GM18861 (cell line): ENCODE results near the gene ZP1.

Source experiments
- ATAC-seq: cut with Tn5 transposase; IDR thresholded peaks from one replicate; pipeline ENCODE4 v1.9.1; 2021; ENCODE audit not compliant: unreplicated experiment

The ZP1 gene

DNA sequence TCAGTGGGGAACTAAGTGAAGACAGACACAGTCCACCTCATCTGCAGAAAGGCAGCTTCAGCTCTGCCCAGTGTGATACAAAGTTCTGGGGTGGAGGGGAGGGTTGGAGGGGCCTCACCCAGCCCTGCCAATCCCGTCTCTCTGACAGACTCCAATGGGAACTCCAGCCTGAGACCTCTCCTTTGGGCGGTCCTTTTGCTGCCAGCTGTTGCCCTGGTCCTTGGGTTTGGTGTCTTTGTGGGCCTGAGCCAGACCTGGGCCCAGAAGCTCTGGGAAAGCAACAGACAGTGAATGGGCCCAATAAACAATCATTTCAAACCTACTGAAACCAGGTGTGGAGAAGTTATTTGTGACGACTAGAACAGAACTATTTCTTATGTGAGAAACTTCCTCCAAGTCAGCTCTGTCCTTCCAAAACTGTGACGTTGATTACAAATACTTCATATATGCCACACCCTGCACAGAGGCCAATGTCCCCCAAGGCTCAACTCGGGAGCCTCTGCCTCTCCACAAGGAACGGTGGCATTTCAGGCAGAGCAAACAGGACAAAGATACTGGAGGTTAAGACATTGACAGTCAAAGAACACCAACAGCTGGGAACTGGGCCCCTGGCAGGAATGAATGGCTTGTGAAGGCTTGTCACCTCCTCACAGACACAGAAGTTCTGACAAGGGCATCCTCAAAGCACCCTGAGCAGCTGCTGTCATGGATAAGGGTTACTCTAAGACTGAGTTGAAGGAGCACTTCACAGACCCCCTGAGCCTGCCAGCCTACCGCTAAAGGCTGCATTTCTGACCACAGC lies 8.2 kb downstream of the ZP1 start:
- no peak for ATAC-seq

DNA sequence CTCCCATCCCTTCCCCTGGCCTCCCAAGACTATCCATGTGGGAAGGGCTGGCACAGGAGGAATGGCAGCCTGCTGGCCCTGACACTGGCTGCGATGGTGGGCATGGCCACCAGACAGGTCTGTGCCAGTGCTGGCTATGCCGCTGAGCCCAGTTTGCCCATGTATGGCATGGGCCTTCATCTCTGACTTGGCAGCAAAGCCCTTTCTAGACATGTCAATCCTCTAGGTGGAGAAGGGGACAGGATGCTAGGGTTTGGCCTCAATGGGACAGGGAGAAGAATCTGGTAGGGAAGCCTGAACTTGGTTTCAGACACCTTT lies 8.8 kb downstream of the ZP1 start:
- ATAC-seq: no peak

DNA sequence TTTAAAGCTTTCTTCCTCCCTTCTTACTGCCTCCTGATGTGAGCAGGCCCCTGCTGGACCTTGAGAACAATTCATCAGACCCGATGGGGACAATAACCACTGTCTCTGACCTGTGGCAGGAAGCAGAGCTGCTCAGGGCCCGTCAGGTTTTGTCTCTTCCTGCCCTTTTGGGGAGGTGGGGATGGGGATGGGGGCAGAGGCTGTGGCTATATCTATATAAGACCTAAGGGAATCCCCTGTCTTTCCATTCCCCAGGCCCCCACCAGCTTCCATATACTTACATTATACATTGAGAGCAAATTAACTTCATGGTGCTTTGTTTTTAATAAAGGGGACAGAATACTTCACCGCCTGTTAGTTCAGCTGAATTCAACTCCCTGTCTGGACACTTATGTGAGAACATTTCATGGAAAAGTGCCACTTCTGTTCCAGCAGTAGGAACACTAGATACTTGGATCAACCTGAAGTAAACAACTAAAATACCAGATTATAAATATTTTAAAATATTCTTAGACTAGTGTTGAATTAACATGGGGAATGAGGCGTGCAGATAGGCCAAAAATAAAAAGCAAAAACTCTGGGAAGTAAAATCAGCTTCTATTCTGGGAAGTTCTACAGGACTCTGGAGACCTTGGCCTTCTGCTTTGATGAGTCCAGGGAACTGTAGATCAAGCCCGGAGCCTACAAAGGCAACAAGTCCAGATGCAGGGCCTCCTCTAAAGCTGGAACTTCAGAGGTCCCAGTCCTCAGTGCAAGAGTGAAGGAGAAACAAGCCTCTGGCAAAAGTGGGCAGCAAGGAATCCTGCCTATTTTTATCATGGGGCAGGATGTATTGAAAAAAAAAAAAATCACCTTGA lies 11.1 kb downstream of the ZP1 start:
- no peak for ATAC-seq

DNA sequence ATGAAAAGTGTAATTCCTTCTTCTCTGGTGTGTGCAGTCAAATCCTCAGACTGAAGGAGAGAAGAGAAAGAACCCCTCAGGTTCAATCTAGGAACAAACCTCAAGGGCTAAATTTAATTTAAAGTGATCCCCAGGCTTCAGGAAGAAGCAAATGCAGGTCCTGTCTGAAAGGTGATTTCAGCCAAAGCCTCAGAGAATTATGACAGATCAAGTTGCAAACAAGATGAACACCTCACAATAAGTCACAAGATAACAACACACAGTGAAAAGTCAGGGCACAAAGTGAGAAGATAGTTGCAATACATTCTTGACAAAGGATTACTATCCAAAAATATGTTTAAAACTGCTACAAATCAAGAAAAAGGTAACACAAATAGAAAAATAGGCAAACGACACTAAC lies 11.8 kb downstream of the ZP1 start:
- no peak for ATAC-seq

DNA sequence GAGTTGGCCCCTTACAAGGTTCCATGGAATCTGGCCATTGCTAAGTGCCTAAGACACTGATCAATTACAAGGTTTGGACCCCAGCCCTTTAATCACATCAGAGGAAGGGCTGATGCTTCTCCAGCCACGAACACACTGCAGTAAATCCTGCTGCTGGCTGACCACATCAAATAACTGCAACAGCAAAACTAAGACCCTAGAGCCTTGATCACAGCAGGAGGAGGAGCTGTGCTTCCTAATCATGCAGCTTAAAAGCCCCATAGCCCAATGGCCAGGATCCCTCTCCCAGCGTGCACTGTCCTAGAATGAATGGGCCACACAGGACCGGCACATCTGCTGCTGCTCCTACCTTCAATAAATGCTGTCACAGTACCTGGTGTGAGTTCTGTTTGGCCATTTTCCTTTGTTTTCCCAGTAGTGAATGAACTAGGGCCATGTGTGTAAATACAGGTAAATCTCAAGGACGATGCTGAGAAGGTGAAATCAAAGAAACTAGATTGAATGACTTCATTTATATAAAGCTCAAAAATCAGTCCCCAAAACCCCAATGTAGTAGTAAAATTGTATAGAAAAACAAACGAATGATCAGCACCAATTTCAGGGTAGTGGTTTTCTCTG lies 12.7 kb downstream of the ZP1 start:
- no peak for ATAC-seq

DNA sequence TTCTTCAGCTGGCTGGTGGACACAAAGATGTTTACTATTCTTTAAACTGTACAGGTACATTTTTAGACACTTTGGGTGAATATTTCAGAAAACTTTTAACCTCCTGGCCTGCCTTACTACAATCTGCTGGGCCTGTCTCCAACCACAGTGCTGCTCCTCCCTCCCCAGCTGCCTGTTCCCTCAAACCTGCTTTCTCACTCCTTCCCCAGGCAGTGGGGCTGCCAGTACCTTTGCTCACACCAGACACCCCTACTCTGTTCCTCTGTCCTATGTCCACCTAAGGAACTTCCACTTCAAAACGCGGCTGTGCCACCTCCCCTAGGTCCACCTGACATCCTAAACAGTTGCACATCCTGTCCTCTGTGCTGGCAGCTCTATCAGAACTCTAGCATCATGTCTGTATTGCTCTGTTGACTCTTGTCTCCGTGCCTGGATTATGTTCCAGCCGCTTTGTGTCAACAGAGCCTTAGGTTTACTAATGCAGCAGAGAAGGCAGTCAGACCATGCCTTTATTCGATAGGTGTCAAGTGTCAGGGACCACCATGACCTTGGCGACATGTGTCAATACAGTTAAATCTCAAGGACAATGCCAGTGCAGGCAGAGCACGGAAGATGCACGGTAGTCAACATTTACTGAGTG lies 13.4 kb downstream of the ZP1 start:
- no peak for ATAC-seq

DNA sequence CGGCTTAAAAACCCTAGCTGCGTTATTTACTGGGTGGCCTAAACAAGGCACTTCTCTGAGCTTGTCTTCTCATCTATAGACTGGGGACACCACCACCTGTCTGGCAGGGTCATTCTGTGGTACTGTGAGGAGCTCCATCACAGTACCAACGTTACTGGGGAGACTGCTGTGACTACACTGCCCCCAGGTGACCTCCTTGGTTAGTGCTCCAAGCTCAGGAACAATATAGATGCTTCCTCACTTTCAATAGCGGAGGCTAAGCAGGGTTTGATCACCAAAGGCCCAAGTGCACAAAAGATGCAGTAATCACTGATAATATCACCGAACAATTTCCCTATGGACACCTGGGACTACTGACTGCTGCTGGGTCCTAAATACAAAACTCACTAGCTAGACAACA lies 20.2 kb downstream of the ZP1 start:
- peak; percentile 72 for ATAC-seq

DNA sequence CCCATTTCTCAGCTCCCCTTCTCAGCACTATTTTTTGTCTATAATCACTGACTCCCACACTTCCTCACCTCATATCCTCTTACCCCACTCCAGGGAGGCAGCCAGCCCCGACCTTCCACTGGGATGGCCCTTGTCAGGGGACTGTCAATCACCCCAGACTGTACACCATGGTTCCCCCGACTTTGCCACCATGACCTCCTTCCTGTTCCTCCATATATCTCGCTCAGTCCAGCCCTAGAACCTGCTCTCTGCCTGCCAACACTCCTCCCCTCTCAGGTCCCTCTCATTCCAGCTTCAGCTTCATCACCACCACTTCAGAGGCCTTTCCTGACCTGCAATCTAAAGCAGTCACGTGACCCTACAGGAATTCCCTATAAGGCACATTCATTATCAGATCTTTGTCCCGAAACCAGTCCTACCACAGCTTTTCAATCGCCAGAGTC lies 22.5 kb downstream of the ZP1 start:
- no peak for ATAC-seq

DNA sequence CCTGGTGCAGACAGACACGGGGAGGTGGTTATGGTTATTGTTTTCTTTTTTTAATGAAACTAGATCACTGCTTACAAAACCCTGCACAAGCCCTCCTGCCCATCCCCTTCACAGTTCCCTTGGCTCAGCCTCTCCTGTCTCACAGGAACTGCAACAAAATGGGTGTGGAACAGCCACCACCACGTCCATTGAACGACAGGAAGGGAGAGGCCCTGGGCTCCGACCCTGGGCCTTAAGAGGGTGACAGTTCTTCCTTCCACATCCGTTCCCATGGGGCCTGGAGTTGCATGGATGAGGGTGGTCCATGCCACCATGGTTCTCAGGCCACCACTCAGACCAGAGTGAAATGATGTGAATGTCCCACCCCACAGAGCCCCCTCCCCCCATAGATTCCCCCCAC lies 23.4 kb downstream of the ZP1 start:
- no peak for ATAC-seq

DNA sequence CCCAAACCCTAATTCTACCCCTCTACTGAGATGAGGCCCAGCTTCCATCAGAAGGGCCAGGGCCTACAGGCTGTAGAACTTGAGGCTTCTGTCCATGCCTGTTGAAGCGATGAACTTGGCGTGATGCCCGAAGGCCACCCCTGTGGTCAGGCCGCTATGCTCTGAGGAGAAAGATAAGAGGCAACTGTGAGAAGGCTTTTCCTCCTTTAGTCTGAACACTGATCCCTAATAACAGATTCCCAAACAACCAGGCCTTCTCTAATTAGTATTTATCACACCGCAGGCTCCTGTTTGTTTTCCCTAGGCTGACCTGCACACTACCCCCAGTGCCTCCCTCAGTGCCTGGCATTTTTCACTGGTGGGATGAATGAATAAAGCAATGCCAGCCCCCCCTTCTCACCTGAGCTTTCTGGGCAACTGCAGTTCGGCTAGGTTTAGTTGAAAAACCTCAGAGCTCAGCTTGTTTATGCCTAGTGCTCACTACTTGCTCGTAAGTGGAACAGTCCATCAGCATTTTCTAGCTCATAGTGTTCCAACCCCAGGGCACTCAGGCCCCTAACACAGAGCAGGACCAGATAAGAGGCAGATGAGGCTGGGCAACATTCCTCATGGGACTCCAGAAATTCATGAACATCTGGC lies 23.9 kb downstream of the ZP1 start:
- no peak for ATAC-seq

DNA sequence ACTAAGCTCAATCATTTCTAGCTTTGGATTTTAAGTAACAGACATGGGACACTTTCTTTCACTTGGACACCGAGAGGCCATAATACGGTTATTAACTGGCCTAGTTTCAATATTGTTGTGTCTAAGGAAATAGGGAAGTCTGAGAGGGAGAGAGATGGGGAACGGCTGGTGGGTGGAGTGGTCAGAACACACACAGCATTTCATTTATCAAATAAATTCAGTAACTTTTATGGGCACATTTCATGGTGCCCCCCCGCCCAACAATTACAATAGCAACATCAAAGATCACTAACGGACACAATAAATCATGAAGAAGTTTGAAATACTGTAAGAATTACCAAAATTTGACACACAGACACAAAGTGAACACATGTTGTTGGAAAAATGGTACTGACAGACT lies 28.3 kb downstream of the ZP1 start:
- no peak for ATAC-seq

DNA sequence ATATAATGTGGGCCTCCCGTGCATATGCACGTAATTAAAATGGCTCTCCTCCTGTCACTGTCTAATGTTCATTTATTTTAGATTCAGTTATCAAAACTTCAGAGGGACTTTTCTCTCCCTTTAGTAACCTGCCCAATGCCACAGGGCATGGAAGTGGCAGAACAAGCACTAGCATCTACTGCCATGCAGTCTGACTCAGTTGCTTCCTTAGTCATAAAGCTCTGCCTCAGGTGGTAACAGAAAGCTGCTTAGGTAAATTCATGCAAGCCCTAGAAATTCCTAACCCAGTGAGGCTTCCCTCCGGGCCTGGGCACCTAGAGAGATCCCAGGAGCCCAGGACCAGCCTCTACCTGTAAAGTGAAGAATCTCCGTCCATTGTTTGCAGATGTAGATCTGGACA lies 30.2 kb downstream of the ZP1 start:
- no peak for ATAC-seq

DNA sequence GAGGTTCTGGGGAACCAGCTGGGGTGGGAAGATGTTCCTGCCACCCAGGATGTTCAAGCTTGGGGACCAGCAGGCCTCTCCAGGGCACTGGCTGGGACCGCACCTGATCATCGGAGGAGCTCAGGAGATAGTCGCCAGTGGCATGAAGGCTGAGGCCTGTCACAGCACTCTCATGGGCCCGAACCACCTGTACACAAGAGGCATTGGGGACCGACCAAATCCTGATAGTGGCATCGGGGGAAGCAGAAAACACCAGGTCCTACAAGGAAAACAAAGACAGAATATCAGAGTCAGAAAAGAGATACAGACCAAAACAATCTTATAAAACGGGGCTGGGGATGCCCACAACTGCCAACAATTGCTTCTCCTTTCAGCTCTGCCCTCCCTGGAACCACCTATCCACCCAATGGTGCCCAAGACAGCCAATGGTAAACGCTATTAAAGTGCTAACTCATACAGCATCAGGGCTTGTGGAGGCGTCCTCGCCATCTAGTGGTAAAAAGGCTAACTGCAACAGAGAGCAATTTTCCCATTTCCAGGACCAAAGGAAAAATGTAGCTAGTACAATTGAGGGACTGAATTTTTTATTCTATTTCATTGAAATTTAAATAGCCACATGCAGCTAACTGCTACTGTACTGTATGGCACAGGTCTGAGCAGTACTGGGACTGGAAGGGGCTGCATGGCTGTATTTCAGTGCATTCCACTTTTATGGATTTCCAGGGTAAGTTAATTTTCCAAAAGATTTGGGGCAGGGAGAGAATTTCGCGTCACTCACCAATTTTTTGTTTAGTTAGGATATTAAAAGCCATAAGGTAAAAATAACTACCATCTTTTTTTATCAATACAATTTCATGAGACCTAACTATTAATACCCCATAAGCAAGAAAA lies 31.9 kb downstream of the ZP1 start:
- no peak for ATAC-seq

DNA sequence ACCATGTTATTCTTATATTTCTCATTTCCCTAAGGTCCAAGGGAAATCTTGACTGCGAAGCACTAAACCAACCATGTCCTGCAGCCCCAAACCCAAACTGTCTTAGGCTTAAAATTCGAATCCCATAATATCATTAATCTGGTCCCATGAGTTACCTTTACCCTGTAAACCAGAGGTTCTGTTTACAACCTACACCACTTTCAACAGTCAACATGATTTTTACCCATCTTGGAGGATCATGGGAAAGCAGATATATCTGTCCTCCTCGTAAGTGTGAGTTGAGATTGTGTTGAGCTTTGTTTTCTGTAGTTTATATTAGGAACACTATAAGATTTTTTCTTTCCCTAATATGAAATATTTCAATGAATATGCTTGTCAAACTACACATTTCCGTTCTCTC lies 32.6 kb downstream of the ZP1 start:
- ATAC-seq: no peak

DNA sequence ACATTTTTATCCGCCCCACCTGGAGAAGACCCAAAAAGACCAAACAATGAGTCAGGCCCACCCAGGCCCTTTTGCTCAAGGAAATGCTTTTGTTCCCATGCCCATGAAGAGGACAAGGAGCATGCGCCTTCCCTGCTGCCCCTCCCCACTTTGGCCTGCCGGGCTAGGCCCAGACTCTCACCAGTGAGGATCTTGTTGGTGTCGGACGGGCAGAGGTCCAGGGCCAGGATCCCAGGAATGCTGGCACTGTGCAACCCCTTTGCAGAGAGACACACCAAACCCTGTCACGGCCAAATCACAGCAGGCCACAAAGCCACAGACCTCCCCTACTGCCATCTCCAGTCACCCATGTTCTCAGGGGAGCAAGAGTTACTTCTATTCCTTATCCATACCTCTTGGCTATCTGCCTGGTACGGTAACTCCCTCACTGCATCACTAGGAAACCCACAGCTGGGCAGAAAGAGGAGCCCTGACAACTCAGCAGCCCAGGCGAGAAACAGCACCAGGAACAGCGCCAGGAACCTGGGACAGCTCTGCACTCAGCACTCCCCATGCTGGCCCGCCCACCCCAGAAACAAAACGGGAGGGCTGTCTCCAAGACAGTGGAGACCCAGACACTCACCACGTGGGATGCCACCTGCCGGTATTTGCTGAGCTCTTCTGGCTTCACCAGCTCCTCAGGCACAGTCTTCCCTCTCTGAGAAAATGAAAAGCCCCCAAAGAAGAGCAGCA lies 33.5 kb downstream of the ZP1 start:
- no peak for ATAC-seq

DNA sequence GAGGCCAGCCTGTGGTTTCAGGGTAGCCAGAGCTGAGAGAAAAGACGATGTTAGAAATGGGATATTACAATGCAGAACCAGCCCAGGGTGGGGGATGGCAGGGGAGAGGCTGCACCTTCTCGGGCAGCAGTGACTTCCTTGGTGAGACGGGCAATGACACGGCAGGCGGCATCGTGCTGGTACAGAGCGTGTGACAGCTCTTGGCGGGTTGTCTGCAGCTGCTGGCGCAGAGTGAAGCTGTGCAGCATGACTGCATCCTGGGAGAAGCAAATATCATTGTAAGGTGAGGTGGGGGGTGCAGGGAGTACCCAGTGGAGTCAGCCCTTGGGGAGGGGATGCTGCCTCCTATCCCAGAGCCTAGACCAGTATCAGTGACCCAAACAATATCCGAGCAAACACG lies 35.3 kb downstream of the ZP1 start:
- ATAC-seq: no peak

DNA sequence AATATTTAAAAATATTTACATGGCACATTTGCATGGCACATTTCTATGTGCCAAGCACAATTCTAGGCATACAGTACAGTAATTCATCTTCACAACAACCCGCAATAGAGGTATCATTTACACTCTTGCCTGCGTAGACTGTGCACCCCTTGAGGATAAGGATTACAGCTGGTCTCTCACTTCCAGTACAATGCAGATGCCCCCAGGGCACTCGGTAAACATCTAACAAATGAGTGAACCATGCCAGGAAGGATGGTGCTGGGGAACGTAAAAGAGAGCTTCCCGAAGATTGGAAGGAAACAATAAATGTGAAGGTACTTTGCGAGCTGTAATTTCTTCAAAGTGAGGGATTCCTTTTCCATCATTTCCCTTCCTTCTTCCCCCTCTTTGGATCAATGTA lies 37.7 kb downstream of the ZP1 start:
- no peak for ATAC-seq

DNA sequence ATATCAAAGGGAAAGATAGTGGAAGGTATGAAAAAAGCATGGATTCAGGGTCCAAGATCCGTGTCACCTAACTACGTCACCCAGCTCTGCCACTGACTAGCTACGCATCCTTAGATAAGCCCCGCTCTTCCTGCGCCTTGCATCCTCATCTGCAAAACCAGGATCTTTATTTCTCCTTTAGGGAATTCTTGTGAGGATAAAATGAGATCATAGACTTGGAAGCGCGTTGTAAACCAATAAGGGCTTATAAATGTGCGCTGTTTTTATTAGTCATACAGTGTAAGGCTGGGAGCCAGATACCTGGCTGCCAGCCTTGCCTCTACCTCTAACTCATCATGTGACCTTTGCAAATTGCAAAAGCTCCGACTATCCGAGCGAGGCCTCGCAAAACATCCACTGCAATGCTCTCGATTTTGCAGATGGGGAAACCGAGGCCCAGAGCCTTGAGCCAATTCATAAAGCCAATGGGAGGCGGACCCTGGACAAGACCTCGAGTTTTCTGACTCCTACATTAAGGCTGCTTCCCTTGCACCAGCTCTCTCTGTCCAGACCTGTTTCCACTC lies 38.3 kb downstream of the ZP1 start:
- ATAC-seq: no peak
